IMR-90 (cell line): ENCODE measurements around the gene GZF1. TPM values are rescaled to one million over a fixed set of nuclear protein-coding genes. Genes with fewer than 3 reads are reported as not detected.

Experiments
- ATAC-seq: fragments of 200-7000 bp; cut with Tn5 transposase; 2 replicates; pipeline ENCODE4 v1.9.1; 2020; ENCODE audit warnings: low read depth, mild to moderate bottlenecking, moderate library complexity
- BruUV-seq: library from RNA; stranded (reverse); fragments of 400-500 nt; replicated peaks from 2 replicates; lab custom pipeline; 2021; lab: Mats Ljungman, UMichigan
- CTCF ChIA-PET: fragments of 300-600 bp; formaldehyde crosslinking; extraction: SDS; loops from one replicate; lab custom pipeline; 2021; ENCODE audit warnings: antibody characterized with exemption; lab: Yijun Ruan, JAX
- POLR2A ChIA-PET: fragments of 300-600 bp; sonication (Branson Sonifier 250); formaldehyde crosslinking; loops from one replicate; lab custom pipeline; 2022; ENCODE audit warnings: antibody characterized with exemption; ENCODE audit not compliant: unreplicated experiment; lab: Charles Lee
- DNase-seq: peaks from one replicate; pipeline ENCODE4 v3.0.0; 2013
- H2AFZ ChIP-seq: replicated peaks from 2 replicates; pipeline ENCODE3; 2013; ENCODE audit warnings: low read length, mild to moderate bottlenecking; ENCODE audit not compliant: poor library complexity
- H2AK5ac ChIP-seq: 2 replicates; pipeline ENCODE4 v1.6.1; 2013; ENCODE audit warnings: low read depth, low read length, inconsistent platforms
- H2AK9ac ChIP-seq: replicated peaks from 2 replicates; pipeline ENCODE3; 2013; ENCODE audit warnings: mild to moderate bottlenecking, low read depth, low read length, moderate library complexity; ENCODE audit not compliant: poor library complexity
- H2BK120ac ChIP-seq: 2 replicates; pipeline ENCODE4 v1.6.1; 2013; ENCODE audit warnings: low read depth, low read length, inconsistent platforms
- H2BK15ac ChIP-seq: 3 replicates; pipeline ENCODE4 v1.6.1; 2013; ENCODE audit warnings: low read depth, low read length, inconsistent platforms
- H2BK20ac ChIP-seq: 2 replicates; pipeline ENCODE4 v1.6.1; 2013; ENCODE audit warnings: low read depth, mild to moderate bottlenecking, inconsistent platforms, low read length, moderate library complexity
- H2BK5ac ChIP-seq: 2 replicates; pipeline ENCODE4 v1.6.1; 2013; ENCODE audit warnings: mild to moderate bottlenecking, low read depth, low read length, inconsistent platforms; ENCODE audit not compliant: poor library complexity, severe bottlenecking
- H3K14ac ChIP-seq: replicated peaks from 2 replicates; pipeline ENCODE4 v1.6.1; 2013; ENCODE audit warnings: low read depth, low read length, inconsistent platforms
- H3K18ac ChIP-seq: 2 replicates; pipeline ENCODE4 v1.6.1; 2013; ENCODE audit warnings: low read depth, low read length, control low read depth
- H3K23ac ChIP-seq: 2 replicates; pipeline ENCODE4 v1.6.1; 2013; ENCODE audit warnings: low read depth, low read length, inconsistent platforms
- H3K27ac ChIP-seq: 2 replicates; pipeline ENCODE4 v1.5.1; 2013; ENCODE audit warnings: mild to moderate bottlenecking, control low read depth, low read length; ENCODE audit not compliant: insufficient read depth
- H3K27me3 ChIP-seq: 2 replicates; pipeline ENCODE4 v1.6.1; 2013; ENCODE audit warnings: low read length; ENCODE audit not compliant: control insufficient read depth, insufficient read depth
- H3K36me3 ChIP-seq: 2 replicates; pipeline ENCODE4 v1.6.1; 2013; ENCODE audit warnings: low read length, mixed read lengths; ENCODE audit not compliant: control insufficient read depth, insufficient read depth
- H3K4ac ChIP-seq: 2 replicates; pipeline ENCODE4 v1.6.1; 2013; ENCODE audit warnings: low read depth, low read length, inconsistent platforms
- H3K4me1 ChIP-seq: 2 replicates; pipeline ENCODE4 v1.6.1; 2013; ENCODE audit warnings: low read length, mixed read lengths; ENCODE audit not compliant: control insufficient read depth, insufficient read depth
- H3K4me2 ChIP-seq: 2 replicates; pipeline ENCODE4 v1.6.1; 2013; ENCODE audit warnings: low read depth, mild to moderate bottlenecking, control low read depth, low read length, moderate library complexity
- H3K4me3 ChIP-seq: 2 replicates; pipeline ENCODE4 v1.5.1; 2013; ENCODE audit warnings: low read depth, mild to moderate bottlenecking, control low read depth, low read length, moderate library complexity; ENCODE audit not compliant: insufficient read depth
- H3K56ac ChIP-seq: 2 replicates; pipeline ENCODE4 v1.6.1; 2013; ENCODE audit warnings: low read length, inconsistent platforms; ENCODE audit not compliant: insufficient read depth; ENCODE audit errors: extremely low read depth
- H3K79me1 ChIP-seq, 2 experiments: 2 replicates each; pipeline ENCODE4 v1.6.1; 2013; ENCODE audit warnings: low read length in 2 of 2, inconsistent platforms in 1 of 2, low read depth in 1 of 2
- H3K9ac ChIP-seq: 2 replicates; pipeline ENCODE4 v1.6.1; 2013; ENCODE audit warnings: low read depth, low read length, control low read depth
- H3K9me1 ChIP-seq: 2 replicates; pipeline ENCODE4 v1.6.1; 2013; ENCODE audit warnings: low read length, inconsistent platforms; ENCODE audit not compliant: insufficient read depth
- H3K9me3 ChIP-seq: 2 replicates; pipeline ENCODE4 v1.6.1; 2013; ENCODE audit warnings: low read length; ENCODE audit not compliant: control insufficient read depth, insufficient read depth
- H4K20me1 ChIP-seq: 2 replicates; pipeline ENCODE4 v1.6.1; 2013; ENCODE audit warnings: low read length, inconsistent platforms; ENCODE audit not compliant: insufficient read depth
- H4K5ac ChIP-seq: 2 replicates; pipeline ENCODE4 v1.6.1; 2013; ENCODE audit warnings: mild to moderate bottlenecking, low read depth, low read length, control low read depth
- H4K8ac ChIP-seq, 2 experiments: 2 replicates each; pipeline ENCODE4 v1.6.1; 2013; ENCODE audit warnings: low read depth in 2 of 2, low read length in 2 of 2, control low read depth in 1 of 2, inconsistent platforms in 1 of 2
- H4K91ac ChIP-seq: 2 replicates; pipeline ENCODE4 v1.6.1; 2013; ENCODE audit warnings: low read depth, low read length, inconsistent platforms; ENCODE audit not compliant: insufficient read depth
- BHLHE40 ChIP-seq: fragments of 150-350 bp; IDR thresholded peaks from 2 replicates; pipeline ENCODE4 v1.6.1; 2016; ENCODE audit warnings: mild to moderate bottlenecking, low read depth, low read length
- CEBPB ChIP-seq: IDR thresholded peaks from 2 replicates; pipeline ENCODE4 v1.6.1; 2012; ENCODE audit warnings: low read depth, low read length, improper control_type of control experiment
- CHD1 ChIP-seq: IDR thresholded peaks from 2 replicates; pipeline ENCODE4 v1.6.1; 2012; ENCODE audit warnings: low read depth, low read length, improper control_type of control experiment
- CTCF ChIP-seq: conservative IDR thresholded peaks from 2 replicates; pipeline ENCODE4 v1.5.1; 2012; ENCODE audit warnings: mild to moderate bottlenecking, low read depth, low read length, improper control_type of control experiment
- FOS ChIP-seq: fragments of 150-350 bp; IDR thresholded peaks from 2 replicates; pipeline ENCODE4 v1.6.1; 2016; ENCODE audit warnings: low read depth, low read length
- MAFK ChIP-seq: IDR thresholded peaks from 2 replicates; pipeline ENCODE4 v1.6.1; 2012; ENCODE audit warnings: low read depth, low read length, improper control_type of control experiment
- MAZ ChIP-seq: IDR thresholded peaks from 2 replicates; pipeline ENCODE4 v1.6.1; 2012; ENCODE audit warnings: low read depth, mild to moderate bottlenecking, low read length, improper control_type of control experiment, moderate library complexity, borderline replicate concordance
- MXI1 ChIP-seq: IDR thresholded peaks from 2 replicates; pipeline ENCODE4 v1.6.1; 2012; ENCODE audit warnings: low read depth, mild to moderate bottlenecking, low read length, moderate library complexity, borderline replicate concordance
- NFE2L2 ChIP-seq: fragments of 150-350 bp; IDR thresholded peaks from 2 replicates; pipeline ENCODE4 v1.6.1; 2016; ENCODE audit warnings: low read depth, mild to moderate bottlenecking, low read length
- POLR2A ChIP-seq: IDR thresholded peaks from 2 replicates; pipeline ENCODE4 v1.6.1; 2012; ENCODE audit warnings: mild to moderate bottlenecking, low read depth, low read length
- RAD21 ChIP-seq: IDR thresholded peaks from 2 replicates; pipeline ENCODE4 v1.6.1; 2012; ENCODE audit warnings: low read length, improper control_type of control experiment
- RCOR1 ChIP-seq: IDR thresholded peaks from 2 replicates; pipeline ENCODE4 v1.6.1; 2012; ENCODE audit warnings: mild to moderate bottlenecking, low read length, improper control_type of control experiment; ENCODE audit not compliant: insufficient replicate concordance
- RFX5 ChIP-seq: IDR thresholded peaks from 2 replicates; pipeline ENCODE4 v1.8.0; 2012; ENCODE audit warnings: low read depth, mild to moderate bottlenecking, low read length, moderate library complexity
- SMC3 ChIP-seq: fragments of 150-350 bp; IDR thresholded peaks from 2 replicates; pipeline ENCODE4 v1.6.1; 2016; ENCODE audit warnings: low read depth, mild to moderate bottlenecking, antibody characterized with exemption, low read length, moderate library complexity
- USF2 ChIP-seq: fragments of 150-350 bp; IDR thresholded peaks from 2 replicates; pipeline ENCODE4 v1.6.1; 2017; ENCODE audit warnings: mild to moderate bottlenecking, antibody characterized with exemption, low read length, low read depth
- WGBS, 2 experiments: methylation state at CpG; one replicate each; pipeline versions ENCODE4 v1.1.5 to v1.1.7; 2013; ENCODE audit warnings: missing lambda C conversion rate in 2 of 2; ENCODE audit not compliant: insufficient read length in 1 of 2; ENCODE audit errors: extremely low coverage in 2 of 2; 5-methylcytosine and 5-hydroxymethylcytosine counted together
- dilution Hi-C: fragments of 300-500 bp; cut with HindIII; formaldehyde crosslinking; loops from one replicate; pipeline ENCODE4 v1.14.3; 2018; ENCODE audit warnings: low sequenced_read_pairs; ENCODE audit not compliant: unreplicated experiment
- in situ Hi-C: fragments of 300-500 bp; cut with MboI; formaldehyde crosslinking; loops from 3 replicates; pipeline ENCODE4 v1.14.3; 2019; ENCODE audit warnings: low sequenced_read_pairs, inconsistent platforms, mixed read lengths
- intact Hi-C: fragments of 100-400 bp; cut with micrococcal nuclease; formaldehyde crosslinking; loops from 2 replicates; pipeline ENCODE4 v1.10.0; 2022
- polyA plus RNA-seq, 3 experiments: library from polyadenylated mRNA; depleted of rRNA; stranded (reverse); fragments of >200 nt; gene quantifications; 2 replicates each; pipeline ENCODE4 v1.2.3, GENCODE V29; 2012; ENCODE audit warnings: low replicate concordance in 1 of 3
- total RNA-seq: library from RNA; depleted of rRNA; stranded (reverse); fragments of >200 nt; gene quantifications from 2 replicates; pipeline ENCODE4 v1.2.3, GENCODE V29; 2012
- TF ChIP-seq, protein P1 (sequence below): fragments of 150-350 bp; IDR thresholded peaks from 2 replicates; pipeline ENCODE4 v1.6.1; 2016; ENCODE audit warnings: low read depth, mild to moderate bottlenecking, low read length, moderate library complexity, borderline replicate concordance

The GZF1 gene
- total and polyA plus RNA-seq, 2 of the 4 experiments (the other 2 are of a cell fraction), result 23.7 to 24.7 TPM

GRCh38 chr20:23326774-23327173 lies 35.2 kb upstream of the GZF1 start:
- Histone ChIP-seq H2AK9ac (no peak overlapping the region), H3K23ac (no peak overlapping the region), H3K27me3 (0 out of 2 replicates have a peak, but pooled peaks cover 2% of the 10 kb centered on the region), H3K56ac (no peak overlapping the region), H3K36me3 (no peaks in the 10 kb centered on the region), H2BK15ac (no peak overlapping the region), H2AFZ (no peak overlapping the region), H3K9ac (no peak overlapping the region), H3K27ac (no peak overlapping the region), H3K4me3 (no peak overlapping the region), H2BK20ac (no peak overlapping the region), H3K4me1 (no peaks in the 10 kb centered on the region), H4K91ac (no peak overlapping the region), H2AK5ac (no peak overlapping the region), H3K14ac (no peak overlapping the region), H3K4ac (no peak overlapping the region), H3K18ac (no peak overlapping the region), H2BK120ac (no peak overlapping the region), H4K5ac (no peak overlapping the region), H2BK5ac (no peak overlapping the region), H3K9me3 (no peaks in the 10 kb centered on the region), H3K9me1 (no peaks in the 10 kb centered on the region), H4K8ac (no peak overlapping the region), H3K79me1 (no peaks in the 10 kb centered on the region), H4K20me1 (no peaks in the 10 kb centered on the region), H3K4me2 (no peak overlapping the region)
- DNase-seq, result no peak
- in situ Hi-C loops, result loop anchor here (25.0 kb wide), 1 partner anchor 989 kb away; no protein-coding TSS in a partner anchor
- no CpG with 5 or more reads among the region's 8 CpGs for WGBS, 2 experiments
- POLR2A ChIA-PET, result no interaction called here
- CTCF ChIA-PET, result no interaction called here
- dilution Hi-C loops, result no loop called here
- TF ChIP-seq CEBPB, result no peak
- no peak for TF ChIP-seq MAZ
- TF ChIP-seq MXI1, result no peak
- no peak for TF ChIP-seq RFX5
- no peak for TF ChIP-seq BHLHE40
- no peak for TF ChIP-seq MAFK
- TF ChIP-seq CTCF, result no peak
- TF ChIP-seq RAD21, result no peak
- TF ChIP-seq USF2, result no peak
- no peak for TF ChIP-seq POLR2A
- no peak for TF ChIP-seq SMC3
- no peak for TF ChIP-seq RCOR1
- TF ChIP-seq FOS, result no peak
- no peak for TF ChIP-seq NFE2L2
- TF ChIP-seq, protein P1, sequence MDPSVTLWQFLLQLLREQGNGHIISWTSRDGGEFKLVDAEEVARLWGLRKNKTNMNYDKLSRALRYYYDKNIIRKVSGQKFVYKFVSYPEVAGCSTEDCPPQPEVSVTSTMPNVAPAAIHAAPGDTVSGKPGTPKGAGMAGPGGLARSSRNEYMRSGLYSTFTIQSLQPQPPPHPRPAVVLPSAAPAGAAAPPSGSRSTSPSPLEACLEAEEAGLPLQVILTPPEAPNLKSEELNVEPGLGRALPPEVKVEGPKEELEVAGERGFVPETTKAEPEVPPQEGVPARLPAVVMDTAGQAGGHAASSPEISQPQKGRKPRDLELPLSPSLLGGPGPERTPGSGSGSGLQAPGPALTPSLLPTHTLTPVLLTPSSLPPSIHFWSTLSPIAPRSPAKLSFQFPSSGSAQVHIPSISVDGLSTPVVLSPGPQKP, result no peak
- TF ChIP-seq CHD1, result no peak
- ATAC-seq, result no peak
- intact Hi-C loops, result no loop called here
- no TSS peak for BruUV-seq
